HCT116 (cell line): Measurements from ENCODE around the gene LMNA. TPM values are rescaled to one million over a fixed set of nuclear protein-coding genes. Genes with fewer than 3 reads are reported as not detected.
A peak's percentile ranks its signal among the peaks of the same experiment; 100 is the strongest.

Experiments
- ATAC-seq: fragments of 200-7000 bp; cut with Tn5 transposase; 2 replicates; pipeline ENCODE4 v1.9.1; 2020; ENCODE audit warnings: mild to moderate bottlenecking, moderate library complexity
- BruUV-seq: library from RNA; stranded (reverse); fragments of 400-500 nt; replicated peaks from 2 replicates; lab custom pipeline; 2021; lab: Mats Ljungman, UMichigan
- CTCF ChIA-PET: fragments of 300-600 bp; sonication (Branson Sonifier 250); formaldehyde crosslinking; loops from one replicate; lab custom pipeline; 2021; ENCODE audit warnings: antibody characterized with exemption; lab: Charles Lee
- POLR2A ChIA-PET: fragments of 300-600, 350-600 bp; sonication (Branson Sonifier 250); formaldehyde crosslinking; loops from one replicate; lab custom pipeline; 2021; ENCODE audit warnings: antibody characterized with exemption; lab: Charles Lee
- RAD21 ChIA-PET, 2 experiments: fragments of 300-600 bp; sonication (Branson Sonifier 250); formaldehyde crosslinking; loops; one replicate each; lab custom pipeline; 2023; ENCODE audit warnings: low total read pairs in 2 of 2; ENCODE audit not compliant: uncharacterized antibody in 2 of 2, unreplicated experiment in 2 of 2, low non-redundant PET in 1 of 2; lab: Charles Lee
- DNase-seq: peaks from one replicate; pipeline ENCODE4 v3.0.0-alpha.2; 2010; ENCODE audit warnings: low read depth, low spot score
- H2AFZ ChIP-seq: fragments of 200-600 bp; shearing (Covaris generic), sonication (generic); 2 replicates; pipeline ENCODE4 v1.6.1; 2017; ENCODE audit warnings: low read depth, mixed run types, mixed read lengths, antibody characterized with exemption, low read length; ENCODE audit not compliant: poor library complexity, severe bottlenecking
- H3K27ac ChIP-seq: 2 replicates; pipeline ENCODE4 v1.5.1; 2012; ENCODE audit warnings: low read depth, low read length
- H3K27me3 ChIP-seq: fragments of 200-600 bp; sonication (generic); 2 replicates; pipeline ENCODE4 v1.6.1; 2016; ENCODE audit warnings: mixed run types, low read length, mixed read lengths; ENCODE audit not compliant: insufficient read depth
- H3K36me3 ChIP-seq, 2 experiments: fragments of 200-500 bp in 1 of 2; fragments of 200-600 bp in 1 of 2; sonication (Bioruptor generic) in 1 of 2; sonication (generic) in 1 of 2; 2 replicates each; pipeline versions ENCODE4 v1.5.1 to v1.6.1; 2014 to 2016; ENCODE audit warnings: low read length in 2 of 2, inconsistent platforms in 1 of 2, mixed read lengths in 1 of 2, mixed run types in 1 of 2; ENCODE audit not compliant: insufficient read depth in 2 of 2, control insufficient read depth in 1 of 2
- H3K4me1 ChIP-seq, 2 experiments: fragments of 200-600 bp in 1 of 2; sonication (generic) in 1 of 2; 2 replicates each; pipeline versions ENCODE4 v1.5.1 to v1.6.1; 2012 to 2017; ENCODE audit warnings: low read length in 2 of 2, inconsistent platforms in 1 of 2, mild to moderate bottlenecking in 1 of 2, mixed read lengths in 1 of 2, mixed run types in 1 of 2, moderate library complexity in 1 of 2; ENCODE audit not compliant: insufficient read depth in 2 of 2, control insufficient read depth in 1 of 2
- H3K4me2 ChIP-seq: fragments of 200-600 bp; sonication (generic); 2 replicates; pipeline ENCODE4 v1.6.1; 2017; ENCODE audit warnings: mixed run types, low read length, mixed read lengths
- H3K4me3 ChIP-seq, 2 experiments: fragments of 200-600 bp in 1 of 2; sonication (generic) in 1 of 2; replicated peaks in 1 of 2; 2 replicates each; pipeline ENCODE4 v1.5.1; 2011 to 2016; ENCODE audit warnings: low read length in 2 of 2, control low read depth in 1 of 2, low read depth in 1 of 2, mild to moderate bottlenecking in 1 of 2, mixed read lengths in 1 of 2, mixed run types in 1 of 2
- H3K79me2 ChIP-seq: fragments of 200-600 bp; sonication (generic); 2 replicates; pipeline ENCODE4 v1.6.1; 2017; ENCODE audit warnings: mild to moderate bottlenecking, mixed run types, low read length, moderate library complexity, mixed read lengths; ENCODE audit not compliant: insufficient read depth
- H3K9ac ChIP-seq: fragments of 200-600 bp; sonication (generic); 2 replicates; pipeline ENCODE4 v1.6.1; 2016; ENCODE audit warnings: low read length, mixed read lengths
- H3K9me2 ChIP-seq: fragments of 200-600 bp; sonication (generic), shearing (Covaris generic); 2 replicates; pipeline ENCODE4 v1.6.1; 2017; ENCODE audit warnings: mixed run types, mild to moderate bottlenecking, moderate library complexity; ENCODE audit not compliant: insufficient read depth
- H3K9me3 ChIP-seq, 2 experiments: fragments of 200-500 bp in 1 of 2; fragments of 200-600 bp in 1 of 2; sonication (Bioruptor generic) in 1 of 2; sonication (generic) in 1 of 2; 2 replicates each; pipeline ENCODE4 v1.6.1; 2014 to 2017; ENCODE audit warnings: low read length in 2 of 2, mixed read lengths in 2 of 2, inconsistent platforms in 1 of 2, low read depth in 1 of 2, mild to moderate bottlenecking in 1 of 2, mixed run types in 1 of 2, moderate library complexity in 1 of 2; ENCODE audit not compliant: control insufficient read depth in 1 of 2, insufficient read depth in 1 of 2
- H4K20me1 ChIP-seq: fragments of 200-600 bp; sonication (generic), shearing (Covaris generic); 2 replicates; pipeline ENCODE4 v1.6.1; 2017; ENCODE audit warnings: mixed run types, mild to moderate bottlenecking, moderate library complexity; ENCODE audit not compliant: insufficient read depth
- CBX3 ChIP-seq: IDR thresholded peaks from 2 replicates; pipeline ENCODE4 v1.6.1; 2012; ENCODE audit warnings: low read depth
- CEBPB ChIP-seq: IDR thresholded peaks from 2 replicates; pipeline ENCODE4 v1.6.1; 2012; ENCODE audit warnings: low read depth
- CTCF ChIP-seq, 3 experiments: fragments of 200-600 bp in 1 of 3; sonication (generic) in 1 of 3; IDR thresholded peaks in 2 of 3; conservative IDR thresholded peaks in 1 of 3; 2 replicates each; pipeline ENCODE4 v1.5.1; 2012 to 2017; ENCODE audit warnings: low read depth in 2 of 3, low read length in 2 of 3, antibody characterized with exemption in 1 of 3, borderline replicate concordance in 1 of 3, control low read depth in 1 of 3, mild to moderate bottlenecking in 1 of 3, mixed read lengths in 1 of 3, mixed run types in 1 of 3, moderate library complexity in 1 of 3; ENCODE audit not compliant: insufficient read depth in 1 of 3
- EGR1 ChIP-seq: IDR thresholded peaks from 2 replicates; pipeline ENCODE4 v1.6.1; 2012; ENCODE audit warnings: low read depth
- ELF1 ChIP-seq: IDR thresholded peaks from 2 replicates; pipeline ENCODE4 v1.6.1; 2012; ENCODE audit warnings: low read depth, borderline replicate concordance
- EZH2phosphoT487 ChIP-seq: fragments of 200-600 bp; IDR thresholded peaks from 2 replicates; pipeline ENCODE4 v1.6.1; 2018; ENCODE audit warnings: antibody characterized with exemption, borderline replicate concordance
- FOSL1 ChIP-seq: IDR thresholded peaks from 2 replicates; pipeline ENCODE4 v1.6.1; 2012; ENCODE audit warnings: low read depth
- JUND ChIP-seq: IDR thresholded peaks from 2 replicates; pipeline ENCODE4 v1.6.1; 2012
- MAX ChIP-seq: IDR thresholded peaks from 2 replicates; pipeline ENCODE4 v1.6.1; 2012
- POLR2A ChIP-seq: IDR thresholded peaks from 2 replicates; pipeline ENCODE4 v1.7.0; 2011; ENCODE audit warnings: borderline replicate concordance; ENCODE audit not compliant: insufficient read depth, insufficient read length; ENCODE audit errors: extremely low read depth
- POLR2AphosphoS5 ChIP-seq: IDR thresholded peaks from 2 replicates; pipeline ENCODE4 v1.6.1; 2011; ENCODE audit warnings: mild to moderate bottlenecking, low read depth, low read length, moderate library complexity
- RAD21 ChIP-seq: IDR thresholded peaks from 2 replicates; pipeline ENCODE4 v1.6.1; 2012; ENCODE audit warnings: low read depth, mild to moderate bottlenecking
- SIN3A ChIP-seq: IDR thresholded peaks from 2 replicates; pipeline ENCODE4 v1.6.1; 2012; ENCODE audit warnings: low read depth
- SP1 ChIP-seq: IDR thresholded peaks from 2 replicates; pipeline ENCODE4 v1.6.1; 2012; ENCODE audit warnings: low read depth
- TCF7L2 ChIP-seq: IDR thresholded peaks from 2 replicates; pipeline ENCODE4 v1.7.0; 2011; ENCODE audit warnings: borderline replicate concordance, inconsistent platforms; ENCODE audit not compliant: insufficient read depth, insufficient read length; ENCODE audit errors: extremely low read depth
- ZBTB33 ChIP-seq: IDR thresholded peaks from 2 replicates; pipeline ENCODE4 v1.6.1; 2011; ENCODE audit warnings: mild to moderate bottlenecking, low read length, moderate library complexity; ENCODE audit not compliant: insufficient replicate concordance; ENCODE audit errors: extremely low read depth
- ZFX ChIP-seq: fragments of 450-650 bp; IDR thresholded peaks from 2 replicates; pipeline ENCODE4 v1.6.1; 2017
- intact Hi-C: fragments of 100-400 bp; cut with micrococcal nuclease; formaldehyde crosslinking; loops from 2 replicates; pipeline ENCODE4 v1.10.0; 2022
- total RNA-seq: library from RNA; stranded (reverse); gene quantifications from one replicate; pipeline ENCODE4 v1.2.1, GENCODE V29; 2021; ENCODE audit not compliant: unreplicated experiment

Gene LMNA
- total RNA-seq, 1 experiment from 2014 or later: 528 TPM

- H4K20me1 ChIP-seq: no peaks in the 10 kb centered on the region
- H3K4me3 ChIP-seq: no peak overlapping the region
- H3K79me2 ChIP-seq: no peaks in the 10 kb centered on the region
- H3K9me2 ChIP-seq: no peaks in the 10 kb centered on the region
- no TSS peak for BruUV-seq
- peaks cover 0 to 11% of the 10 kb centered on the region in 2 experiments; a peak in 2 of 4 replicates for H3K4me1 ChIP-seq
- no peak overlapping the region for H2AFZ ChIP-seq
- CTCF ChIA-PET: interaction anchor here (0.8 kb wide), 1 partner anchor 136 kb away, joined by 3 read pairs; no protein-coding TSS in a partner anchor
- no peak overlapping the region for H3K9ac ChIP-seq
- no peaks in the 10 kb centered on the region for H3K27me3 ChIP-seq
- ATAC-seq: peak; percentile 58
- POLR2A ChIA-PET: no interaction called here
- TF ChIP-seq TCF7L2 (no peak), SIN3A (no peak), RAD21 (no peak), EGR1 (no peak), POLR2AphosphoS5 (no peak), CEBPB (no peak), CBX3 (no peak)
- TF ChIP-seq, all 23 proteins: peak for 0
- no peak for DNase-seq
- Histone ChIP-seq H3K27ac (no peak overlapping the region), H3K36me3 (peaks cover 8 to 16% of the 10 kb centered on the region in 2 experiments; a peak in 3 of 4 replicates), H3K4me2 (no peak overlapping the region), H3K9me3 (no peaks in the 10 kb centered on the region)
- RAD21 ChIA-PET: no interaction called here
- intact Hi-C loops: no loop called here
These were observed 39.3 kb upstream of the LMNA start for GRCh38 chr1:156075162-156075561.

- H3K9ac ChIP-seq: no peak overlapping the region
- TF ChIP-seq EGR1 (no peak), ZBTB33 (no peak), JUND (no peak), SP1 (no peak), POLR2A (no peak), CBX3 (no peak), MAX (no peak), FOSL1 (no peak), ZFX (no peak), TCF7L2 (no peak), ELF1 (no peak), CTCF (IDR thresholded peaks at IDR 0.05 in 2 of 3, conservative IDR thresholded peaks at IDR 0.05 in 1 of 3; ENCODE audit: borderline replicate concordance in 1 of 3, insufficient read depth in 1 of 3, low read depth in 2 of 3, low read length in 2 of 3) (no peak), EZH2phosphoT487 (no peak)
- TF ChIP-seq, all 23 proteins: peak for 0
- Histone ChIP-seq H3K27me3 (no peaks in the 10 kb centered on the region), H2AFZ (no peak overlapping the region), H3K36me3 (peaks cover 4 to 13% of the 10 kb centered on the region in 2 experiments; a peak in 1 of 4 replicates), H4K20me1 (no peaks in the 10 kb centered on the region), H3K27ac (no peak overlapping the region), H3K4me1 (peaks cover 0 to 11% of the 10 kb centered on the region in 2 experiments; a peak in 3 of 4 replicates), H3K4me3 (no peak overlapping the region), H3K9me2 (no peaks in the 10 kb centered on the region), H3K4me2 (no peak overlapping the region), H3K79me2 (no peaks in the 10 kb centered on the region), H3K9me3 (no peaks in the 10 kb centered on the region)
- ChIA-PET RAD21 (no interaction called here), CTCF (interaction anchor here (0.8 kb wide), 1 partner anchor 137 kb away, joined by 3 read pairs; no protein-coding TSS in a partner anchor), POLR2A (no interaction called here)
- intact Hi-C loops: no loop called here
- DNase-seq (no peak), ATAC-seq (no peak)
- no TSS peak for BruUV-seq
These were observed 38.7 kb upstream of the LMNA start for GRCh38 chr1:156075775-156076204.
